H1 (cell line): ENCODE measurements around the gene CPPED1. TPM values are rescaled to one million over a fixed set of nuclear protein-coding genes. Genes with fewer than 3 reads are reported as not detected.

Experiments
- CTCF ChIA-PET: fragments of 300-600 bp; sonication (Branson Sonifier 250); formaldehyde crosslinking; loops from one replicate; lab custom pipeline; 2021; ENCODE audit not compliant: partially characterized antibody; lab: Charles Lee
- POLR2A ChIA-PET: fragments of 300-600 bp; sonication (Branson Sonifier 250); formaldehyde crosslinking; loops from one replicate; lab custom pipeline; 2021; ENCODE audit warnings: inconsistent platforms; ENCODE audit not compliant: partially characterized antibody; lab: Charles Lee
- DNase-seq, 2 experiments: peaks; one replicate each; pipeline versions ENCODE4 v3.0.0 to v3.0.0-alpha.2; 2010 to 2022; ENCODE audit warnings: low spot score in 2 of 2, low read depth in 1 of 2, mixed read lengths in 1 of 2
- FAIRE-seq: peaks from 2 replicates; lab custom pipeline; 2011; peaks lifted over from hg19 to GRCh38; lab: Jason Lieb, UNC
- H2AFZ ChIP-seq: 2 replicates; pipeline ENCODE4 v1.8.1; 2012; ENCODE audit warnings: low read length, inconsistent platforms
- H2AK5ac ChIP-seq: 2 replicates; pipeline ENCODE4 v1.6.1; 2013; ENCODE audit warnings: low read depth, low read length
- H2BK120ac ChIP-seq: replicated peaks from 2 replicates; pipeline ENCODE3; 2013; ENCODE audit warnings: low read depth, low read length, inconsistent platforms
- H2BK12ac ChIP-seq: 2 replicates; pipeline ENCODE4 v1.6.1; 2013; ENCODE audit warnings: low read depth, low read length
- H2BK15ac ChIP-seq: 2 replicates; pipeline ENCODE4 v1.6.1; 2013; ENCODE audit warnings: low read length
- H2BK20ac ChIP-seq: 2 replicates; pipeline ENCODE4 v1.6.1; 2013; ENCODE audit warnings: low read length
- H2BK5ac ChIP-seq: 2 replicates; pipeline ENCODE4 v1.6.1; 2013; ENCODE audit warnings: low read depth, low read length
- H3K14ac ChIP-seq: 2 replicates; pipeline ENCODE4 v1.6.1; 2013; ENCODE audit warnings: inconsistent platforms; ENCODE audit not compliant: insufficient read length
- H3K18ac ChIP-seq: 2 replicates; pipeline ENCODE4 v1.6.1; 2013; ENCODE audit warnings: low read length; ENCODE audit errors: extremely low read depth
- H3K23ac ChIP-seq: 2 replicates; pipeline ENCODE4 v1.6.1; 2013; ENCODE audit warnings: inconsistent platforms; ENCODE audit not compliant: insufficient read length
- H3K23me2 ChIP-seq: 2 replicates; pipeline ENCODE4 v1.6.1; 2013; ENCODE audit warnings: low read depth, low read length
- H3K27ac ChIP-seq: 2 replicates; pipeline ENCODE4 v1.6.1; 2011; ENCODE audit warnings: low read depth, low read length, inconsistent platforms
- H3K27me3 ChIP-seq, 4 experiments: replicated peaks in 1 of 4; 1 replicate in 1 of 4; 2 replicates in 3 of 4; pipeline versions ENCODE4 v1.6.1 to v1.8.1; 2011 to 2013; ENCODE audit warnings: low read length in 3 of 4, mild to moderate bottlenecking in 3 of 4, inconsistent platforms in 2 of 4, mixed read lengths in 2 of 4, moderate library complexity in 1 of 4; ENCODE audit not compliant: control insufficient read depth in 3 of 4, insufficient read depth in 3 of 4; ENCODE audit errors: extremely low read depth in 1 of 4
- H3K36me3 ChIP-seq, 4 experiments: 2 replicates each; pipeline versions ENCODE4 v1.6.1 to v1.8.1; 2011 to 2013; ENCODE audit warnings: mild to moderate bottlenecking in 4 of 4, low read length in 3 of 4, moderate library complexity in 2 of 4, control low read depth in 1 of 4, inconsistent platforms in 1 of 4; ENCODE audit not compliant: insufficient read depth in 4 of 4, control insufficient read depth in 2 of 4
- H3K4ac ChIP-seq: replicated peaks from 2 replicates; pipeline ENCODE3; 2013; ENCODE audit warnings: low read length, low read depth, mixed read lengths, inconsistent platforms; ENCODE audit not compliant: insufficient read length
- H3K4me1 ChIP-seq, 4 experiments: replicated peaks in 1 of 4; 1 replicate in 1 of 4; 2 replicates in 3 of 4; pipeline versions ENCODE4 v1.6.1 to v1.8.1; 2011 to 2013; ENCODE audit warnings: low read length in 3 of 4, inconsistent platforms in 2 of 4, mixed read lengths in 1 of 4; ENCODE audit not compliant: insufficient read depth in 4 of 4, control insufficient read depth in 3 of 4
- H3K4me2 ChIP-seq, 2 experiments: 2 replicates each; pipeline versions ENCODE4 v1.6.1 to v1.8.1; 2011 to 2013; ENCODE audit warnings: low read depth in 2 of 2, low read length in 2 of 2, control low read depth in 1 of 2, inconsistent platforms in 1 of 2, mild to moderate bottlenecking in 1 of 2; ENCODE audit not compliant: insufficient read depth in 1 of 2
- H3K4me3 ChIP-seq, 4 experiments: fragments of 200-600, 300-600 bp in 1 of 4; sonication (generic), shearing (Covaris generic), sonication (Bioruptor Twin) in 1 of 4; 2 replicates each; pipeline versions ENCODE4 v1.5.1 to v1.8.1; 2011 to 2016; ENCODE audit warnings: low read length in 4 of 4, low read depth in 3 of 4, control low read depth in 2 of 4, inconsistent platforms in 2 of 4, mild to moderate bottlenecking in 2 of 4, mixed read lengths in 1 of 4, moderate library complexity in 1 of 4; ENCODE audit not compliant: insufficient read depth in 2 of 4; ENCODE audit errors: extremely low read depth in 1 of 4
- H3K56ac ChIP-seq: replicated peaks from 2 replicates; pipeline ENCODE3; 2013; ENCODE audit warnings: low read depth, mild to moderate bottlenecking, mixed read lengths, low read length, inconsistent platforms; ENCODE audit not compliant: insufficient read length
- H3K79me1 ChIP-seq: 2 replicates; pipeline ENCODE4 v1.6.1; 2013; ENCODE audit warnings: low read depth, low read length, control low read depth
- H3K79me2 ChIP-seq, 2 experiments: 2 replicates each; pipeline versions ENCODE4 v1.6.1 to v1.8.1; 2012 to 2013; ENCODE audit warnings: low read length in 2 of 2, mild to moderate bottlenecking in 2 of 2, inconsistent platforms in 1 of 2; ENCODE audit not compliant: insufficient read depth in 2 of 2, control insufficient read depth in 1 of 2
- H3K9ac ChIP-seq, 4 experiments: replicated peaks in 1 of 4; 1 replicate in 1 of 4; 2 replicates in 3 of 4; pipeline versions ENCODE4 v1.6.1 to v1.8.1; 2011 to 2013; ENCODE audit warnings: low read depth in 3 of 4, low read length in 3 of 4, control low read depth in 2 of 4, mild to moderate bottlenecking in 2 of 4, moderate library complexity in 2 of 4, inconsistent platforms in 1 of 4; ENCODE audit errors: extremely low read depth in 1 of 4
- H3K9me3 ChIP-seq, 2 experiments: 2 replicates each; pipeline versions ENCODE4 v1.6.1 to v1.8.1; 2012 to 2013; ENCODE audit warnings: mild to moderate bottlenecking in 2 of 2, moderate library complexity in 2 of 2, control low read depth in 1 of 2, inconsistent platforms in 1 of 2, low read depth in 1 of 2, low read length in 1 of 2, mixed read lengths in 1 of 2; ENCODE audit not compliant: insufficient read depth in 2 of 2
- H4K20me1 ChIP-seq, 2 experiments: replicated peaks in 1 of 2; 2 replicates each; pipeline versions ENCODE3 to v1.8.1; 2011 to 2013; ENCODE audit warnings: inconsistent platforms in 2 of 2, low read length in 2 of 2, mild to moderate bottlenecking in 1 of 2; ENCODE audit not compliant: insufficient read depth in 2 of 2, control insufficient read depth in 1 of 2
- H4K5ac ChIP-seq: 2 replicates; pipeline ENCODE4 v1.6.1; 2013; ENCODE audit warnings: low read length, low read depth, mixed read lengths, inconsistent platforms; ENCODE audit not compliant: insufficient read length
- H4K8ac ChIP-seq: 2 replicates; pipeline ENCODE4 v1.8.0; 2013; ENCODE audit warnings: mild to moderate bottlenecking, moderate library complexity, low read length, inconsistent platforms; ENCODE audit not compliant: insufficient read depth; ENCODE audit errors: extremely low read depth
- H4K91ac ChIP-seq: replicated peaks from 2 replicates; pipeline ENCODE3; 2013; ENCODE audit warnings: low read length, mixed read lengths, inconsistent platforms; ENCODE audit not compliant: insufficient read length
- BACH1 ChIP-seq: IDR thresholded peaks from 2 replicates; pipeline ENCODE4 v1.6.1; 2012; ENCODE audit warnings: low read length, improper control_type of control experiment
- BRCA1 ChIP-seq: IDR thresholded peaks from 2 replicates; pipeline ENCODE4 v1.6.1; 2012; ENCODE audit warnings: low read depth, low read length, improper control_type of control experiment
- CHD2 ChIP-seq: IDR thresholded peaks from 2 replicates; pipeline ENCODE4 v1.6.1; 2012; ENCODE audit warnings: low read length, improper control_type of control experiment
- EGR1 ChIP-seq: IDR thresholded peaks from 2 replicates; pipeline ENCODE4 v1.6.1; 2011; ENCODE audit warnings: low read depth, low read length, borderline replicate concordance
- EZH2 ChIP-seq: fragments of 200-600 bp; sonication (generic); IDR thresholded peaks from 2 replicates; pipeline ENCODE4 v1.7.1; 2012; ENCODE audit warnings: low read depth, mild to moderate bottlenecking, moderate library complexity, low read length, inconsistent platforms; ENCODE audit not compliant: severe bottlenecking
- FOSL1 ChIP-seq: IDR thresholded peaks from 2 replicates; pipeline ENCODE4 v1.6.1; 2011; ENCODE audit warnings: mild to moderate bottlenecking, low read depth, low read length, moderate library complexity; ENCODE audit not compliant: insufficient read depth
- KDM4A ChIP-seq: IDR thresholded peaks from one replicate; pipeline ENCODE4 v1.7.1; 2012; ENCODE audit warnings: low read depth, mild to moderate bottlenecking, moderate library complexity, low read length, inconsistent platforms; ENCODE audit not compliant: severe bottlenecking
- MAFK ChIP-seq: IDR thresholded peaks from 2 replicates; pipeline ENCODE4 v1.6.1; 2012; ENCODE audit warnings: low read depth, mild to moderate bottlenecking, improper control_type of control experiment, low read length
- RBBP5 ChIP-seq: IDR thresholded peaks from 2 replicates; pipeline ENCODE4 v1.7.1; 2012; ENCODE audit warnings: low read depth, mild to moderate bottlenecking, inconsistent platforms, low read length, moderate library complexity, borderline replicate concordance
- SIRT6 ChIP-seq: IDR thresholded peaks from one replicate; pipeline ENCODE4 v1.7.1; 2012; ENCODE audit warnings: low read length, inconsistent platforms
- SIX5 ChIP-seq: IDR thresholded peaks from 2 replicates; pipeline ENCODE4 v1.6.1; 2011; ENCODE audit warnings: mild to moderate bottlenecking, low read depth, low read length
- TAF7 ChIP-seq: optimal IDR thresholded peaks from 2 replicates; pipeline ENCODE3; 2011; ENCODE audit warnings: low read depth, mild to moderate bottlenecking, inconsistent platforms, low read length, moderate library complexity, borderline replicate concordance
- WGBS, 2 experiments: shearing (Covaris generic) in 1 of 2; methylation state at CpG; one replicate each; pipeline versions ENCODE4 v1.1.6 to v1.1.7; 2013 to 2015; ENCODE audit warnings: low lambda C conversion rate in 2 of 2, mixed read lengths in 2 of 2, inconsistent platforms in 1 of 2, low coverage in 1 of 2, missing lambda C conversion rate in 1 of 2; ENCODE audit not compliant: insufficient replicate concordance in 2 of 2, insufficient coverage in 1 of 2, insufficient read length in 1 of 2; ENCODE audit errors: extremely low coverage in 1 of 2, missing lambda C conversion rate in 1 of 2; 5-methylcytosine and 5-hydroxymethylcytosine counted together
- polyA plus RNA-seq, 7 experiments: library from polyadenylated mRNA; depleted of rRNA in 3 of 7; stranded (reverse) in 5 of 7; unstranded in 2 of 7; fragments of >200 nt in 5 of 7; fragments of 200-250 nt in 2 of 7; gene quantifications; 1 replicate in 5 of 7; 2 replicates in 1 of 7; 4 replicates in 1 of 7; pipeline versions ENCODE4 v1.2.1 to v1.2.3, GENCODE V29; 2011 to 2013; ENCODE audit warnings: missing spikeins in 2 of 7, mixed read lengths in 2 of 7
- total RNA-seq: library from RNA; stranded (reverse); fragmentation: NEBNext Ultra II Directional; extraction: Animal tissue kit (Norgen Biotek cat#: 25700); gene quantifications from 2 replicates; pipeline ENCODE4 v1.2.1, GENCODE V29; 2021
- TF ChIP-seq, protein P1 (sequence below): IDR thresholded peaks from 2 replicates; pipeline ENCODE4 v1.6.1; 2012; ENCODE audit warnings: inconsistent platforms

The CPPED1 gene
- total and polyA plus RNA-seq, 2 of the 8 experiments (the other 6 are each of a cell fraction or from before 2014, with no cell fraction given): 3.5 to 11.2 TPM

DNA sequence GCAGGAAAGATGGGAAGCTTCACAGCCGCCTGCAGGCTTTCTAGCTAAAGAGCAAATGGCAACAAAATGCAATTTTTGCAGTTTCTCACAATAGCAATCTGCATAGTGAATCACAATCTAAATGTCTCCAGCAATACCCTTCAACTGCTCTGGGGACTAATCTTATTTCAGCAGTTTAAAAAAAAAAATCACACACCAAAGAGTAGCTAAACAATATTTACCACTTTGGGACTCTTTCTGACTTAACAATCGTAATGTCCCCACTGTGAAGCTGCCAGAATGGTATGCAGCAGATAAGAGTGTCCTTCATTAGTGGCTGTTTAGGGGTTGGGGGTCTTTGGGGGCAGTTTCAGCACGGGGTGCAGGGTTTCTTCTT lies 9.8 kb downstream of the CPPED1 start:
- no peak overlapping the region for H2BK15ac ChIP-seq
- no peak overlapping the region for H3K23ac ChIP-seq
- no peak overlapping the region for H3K9ac ChIP-seq
- H3K56ac ChIP-seq: no peak overlapping the region
- no peak overlapping the region for H3K4me3 ChIP-seq
- H4K5ac ChIP-seq: no peak overlapping the region
- no peak overlapping the region for H2BK120ac ChIP-seq
- no peaks in the 10 kb centered on the region for H3K27me3 ChIP-seq
- FAIRE-seq (no peak), DNase-seq (no peak)
- H3K79me2 ChIP-seq: no peaks in the 10 kb centered on the region; a peak in 1 of 4 replicates
- no peak overlapping the region for H4K8ac ChIP-seq
- H3K4me1 ChIP-seq: peaks cover 0 to 3% (median 1%) of the 10 kb centered on the region in 4 experiments; a peak in 1 of 7 replicates
- POLR2A ChIA-PET: interaction anchor here (1.0 to 1.7 kb wide), 3 partner anchors 8 to 10 kb away, joined by 4 to 8 read pairs (median 5); partner anchors contain the start of gene CPPED1
- no peak overlapping the region for H2AK5ac ChIP-seq
- H2AFZ ChIP-seq: no peak overlapping the region
- 95% methylated on average over 3 of the region's 3 CpGs; no CpG with 5 or more reads in 1 of the 2 experiments for WGBS, 2 experiments
- no peak overlapping the region for H3K14ac ChIP-seq
- no peak overlapping the region for H2BK12ac ChIP-seq
- CTCF ChIA-PET: interaction anchor here (0.6 to 2.9 kb wide), 16 partner anchors 8 to 973 kb away, joined by 3 to 26 read pairs (median 3); no protein-coding TSS in a partner anchor
- no peaks in the 10 kb centered on the region for H3K9me3 ChIP-seq
- no peaks in the 10 kb centered on the region for H3K23me2 ChIP-seq
- no peaks in the 10 kb centered on the region for H3K79me1 ChIP-seq
- H4K91ac ChIP-seq: no peak overlapping the region
- peaks cover 0 to 1% of the 10 kb centered on the region in 2 experiments for H4K20me1 ChIP-seq
- no peak overlapping the region for H2BK5ac ChIP-seq
- no peak overlapping the region for H3K4me2 ChIP-seq
- H3K18ac ChIP-seq: no peak overlapping the region
- no peak overlapping the region for H3K4ac ChIP-seq
- H2BK20ac ChIP-seq: no peak overlapping the region
- H3K27ac ChIP-seq: no peak overlapping the region
- no peaks in the 10 kb centered on the region for H3K36me3 ChIP-seq
- no peak for TF ChIP-seq BRCA1
- TF ChIP-seq BACH1: no peak
- no peak for TF ChIP-seq SIX5
- no peak for TF ChIP-seq MAFK
- TF ChIP-seq CHD2: no peak
- TF ChIP-seq, protein P1, sequence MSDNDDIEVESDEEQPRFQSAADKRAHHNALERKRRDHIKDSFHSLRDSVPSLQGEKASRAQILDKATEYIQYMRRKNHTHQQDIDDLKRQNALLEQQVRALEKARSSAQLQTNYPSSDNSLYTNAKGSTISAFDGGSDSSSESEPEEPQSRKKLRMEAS: no peak
- no peak for TF ChIP-seq TAF7
- no peak for TF ChIP-seq RBBP5
- TF ChIP-seq FOSL1: no peak
- TF ChIP-seq EGR1: no peak
- no peak for TF ChIP-seq SIRT6
- TF ChIP-seq KDM4A: no peak
- TF ChIP-seq EZH2: no peak
